ENCODE data around the gene STXBP4.

The STXBP4 gene

DNA sequence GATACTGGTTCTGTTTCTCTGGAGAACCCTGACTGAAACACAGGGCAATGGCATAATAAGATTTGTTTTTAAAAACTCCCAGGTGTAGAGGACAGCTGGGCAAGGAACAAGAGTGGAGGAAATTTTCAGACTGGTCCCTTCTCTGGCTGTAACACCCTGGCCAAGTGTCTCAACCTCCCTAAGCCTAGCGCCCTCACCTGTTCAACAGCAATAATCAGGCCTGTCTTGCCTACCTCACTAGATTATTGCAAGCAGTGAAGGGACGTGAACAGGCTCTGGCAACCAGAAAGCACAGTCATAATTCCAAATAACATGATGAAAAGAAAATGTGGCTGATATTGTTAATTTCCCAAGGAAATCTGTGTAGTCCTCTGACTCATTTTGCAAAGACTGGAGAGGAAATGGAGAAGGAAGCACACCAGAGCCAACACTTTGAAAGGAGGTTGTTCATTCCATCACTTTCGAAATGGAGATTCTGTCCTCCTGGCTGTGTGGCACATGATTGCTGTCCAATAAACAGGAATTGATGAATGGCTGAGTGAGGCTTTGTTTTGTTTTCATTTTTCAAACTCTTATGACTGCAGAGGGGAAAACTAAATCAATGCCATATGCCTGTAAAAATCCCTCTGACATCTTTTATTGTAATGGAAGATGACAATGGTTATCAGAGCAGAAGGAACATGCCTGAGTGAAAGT lies 208.7 kb downstream of the STXBP4 start:
- DNase-seq, result peak; percentile 5

DNA sequence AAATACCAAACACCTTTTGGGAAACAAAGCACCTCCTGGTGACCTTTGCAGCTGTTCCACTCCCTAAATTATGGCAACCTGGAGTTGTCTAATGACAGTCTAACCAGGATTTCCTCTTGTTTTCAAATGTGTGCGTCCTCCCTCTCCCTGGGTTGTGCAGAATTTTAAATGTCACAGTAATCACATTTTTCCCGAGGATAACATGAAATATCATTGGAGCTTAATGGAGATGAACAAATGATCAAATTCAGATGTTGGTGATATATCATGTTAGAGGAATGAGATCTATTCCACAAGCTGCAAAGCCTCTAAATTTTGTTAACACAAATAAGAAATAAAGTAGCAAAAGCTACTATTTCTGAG lies 209.3 kb downstream of the STXBP4 start:
- no peak for DNase-seq

- no peak for DNase-seq
These were observed 218.6 kb downstream of the STXBP4 start for GRCh38 chr17:55186937-55187770.

DNA sequence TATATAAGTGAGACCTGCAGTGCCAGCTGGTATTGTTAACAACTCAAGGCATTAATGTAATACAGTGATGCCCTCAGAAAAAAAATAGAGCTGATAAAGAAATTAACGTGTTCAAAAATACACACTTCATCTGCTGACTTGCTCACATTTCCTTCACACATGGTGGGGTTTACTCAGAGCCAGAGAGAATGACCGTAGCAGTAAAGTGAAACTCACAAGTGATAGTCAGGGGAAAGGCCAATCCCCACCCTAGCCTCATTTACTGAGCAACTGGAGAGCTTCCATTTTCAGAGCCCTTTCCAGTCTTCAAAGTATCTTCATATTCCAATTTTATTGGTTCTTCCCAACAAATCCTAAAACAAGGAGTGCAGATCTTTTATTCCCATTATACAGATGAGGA lies 222.2 kb downstream of the STXBP4 start:
- DNase-seq, result no peak

GRCh38 chr17:55198690-55199370 lies 230.3 kb downstream of the STXBP4 start:
- DNase-seq, result no peak

DNA sequence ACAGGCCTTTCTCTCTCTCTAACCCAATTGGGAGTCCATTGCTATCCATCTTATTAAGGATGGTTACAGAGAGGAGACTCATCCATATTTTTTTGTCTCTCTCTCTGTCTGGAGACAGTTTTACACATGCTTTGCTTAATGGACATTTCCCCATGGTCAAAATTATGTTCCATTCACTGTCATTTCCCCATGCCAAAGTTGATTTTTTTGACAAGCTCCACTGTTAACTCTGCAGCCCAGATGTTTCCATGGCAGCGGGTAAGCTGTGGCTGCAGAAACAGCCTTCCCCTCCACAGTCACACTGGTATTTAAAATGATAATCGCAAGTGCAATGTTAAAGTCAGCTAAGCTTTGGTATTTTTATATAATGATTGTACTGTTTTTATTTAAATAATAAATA lies 232.3 kb downstream of the STXBP4 start:
- DNase-seq, result no peak

DNA sequence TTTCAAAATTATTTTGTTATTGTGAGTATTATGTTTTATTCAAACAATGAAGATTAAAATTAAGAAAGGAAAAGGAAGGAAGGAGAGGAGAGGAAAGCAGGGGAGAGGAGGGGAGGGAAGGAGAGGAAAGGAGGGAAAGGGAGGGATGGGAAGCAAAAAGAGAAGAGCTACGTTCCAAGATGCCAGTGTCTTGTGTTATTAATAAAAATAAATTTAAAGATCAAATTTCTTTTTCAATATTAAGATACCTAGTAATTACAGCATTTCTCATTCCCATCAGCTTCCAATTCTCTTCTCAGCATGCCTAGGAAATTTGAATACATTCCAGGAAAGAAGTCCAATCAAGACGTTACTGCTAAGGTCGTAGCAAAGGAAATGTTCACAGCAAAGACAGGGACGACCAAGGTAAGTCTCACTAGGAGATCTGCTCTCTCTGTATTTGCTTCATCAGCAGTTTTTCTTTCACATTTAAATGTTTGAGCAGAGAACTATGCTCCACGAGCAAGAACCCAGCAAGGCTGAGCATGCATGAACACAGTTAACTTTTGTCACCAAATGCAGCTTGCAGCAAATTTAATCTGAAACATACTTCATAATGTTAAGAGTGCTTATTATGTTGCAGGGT lies 232.9 kb downstream of the STXBP4 start:
- no peak for DNase-seq

DNA sequence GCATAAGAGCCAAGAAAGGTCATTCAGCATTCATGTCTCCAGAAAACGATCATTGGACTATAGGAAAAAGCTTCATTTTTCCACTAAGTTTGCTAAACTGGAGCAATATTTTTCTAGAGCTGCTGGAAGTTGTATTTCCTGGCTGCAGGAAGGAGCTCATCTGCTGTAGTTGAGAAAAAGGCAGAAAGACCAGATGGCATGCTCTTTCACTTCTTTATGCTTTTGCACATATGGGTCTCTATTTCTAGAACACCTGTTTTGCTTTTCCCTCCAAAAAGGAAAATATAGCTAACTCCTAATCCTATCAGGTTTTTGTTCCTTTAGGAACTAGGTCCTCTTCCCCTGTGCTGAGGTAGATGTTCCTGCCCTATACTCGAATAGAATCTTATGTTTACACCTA lies 234.3 kb downstream of the STXBP4 start:
- no peak for DNase-seq

GRCh38 chr17:55208078-55208812 lies 239.7 kb downstream of the STXBP4 start:
- no peak for DNase-seq

GRCh38 chr17:55210292-55210691 lies 241.7 kb downstream of the STXBP4 start:
- DNase-seq, result no peak

GRCh38 chr17:55212880-55213279 lies 244.3 kb downstream of the STXBP4 start:
- no peak for DNase-seq

DNA sequence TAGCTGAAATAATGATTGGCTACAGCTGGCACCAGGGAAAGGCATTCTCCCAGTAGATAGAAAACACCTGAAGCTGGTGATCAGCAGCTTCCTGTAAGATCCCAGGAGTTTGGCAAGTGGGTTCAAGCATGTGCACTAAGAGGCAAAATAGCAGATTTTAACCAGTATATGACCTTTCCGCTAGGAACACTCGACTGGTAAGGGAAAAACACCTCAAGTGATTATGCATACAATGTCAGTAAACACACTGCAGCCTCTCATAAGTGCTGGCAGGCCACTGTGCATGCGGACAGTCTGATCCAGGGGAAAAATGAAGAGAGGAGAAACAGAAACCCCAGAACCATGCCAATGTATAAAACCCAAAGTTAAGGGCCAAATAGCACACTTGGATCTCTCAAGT lies 247.1 kb downstream of the STXBP4 start:
- no peak for DNase-seq

GRCh38 chr17:55216888-55217287 lies 248.3 kb downstream of the STXBP4 start:
- no peak for DNase-seq

GRCh38 chr17:55219459-55219858 lies 250.9 kb downstream of the STXBP4 start:
- DNase-seq, result no peak

DNA sequence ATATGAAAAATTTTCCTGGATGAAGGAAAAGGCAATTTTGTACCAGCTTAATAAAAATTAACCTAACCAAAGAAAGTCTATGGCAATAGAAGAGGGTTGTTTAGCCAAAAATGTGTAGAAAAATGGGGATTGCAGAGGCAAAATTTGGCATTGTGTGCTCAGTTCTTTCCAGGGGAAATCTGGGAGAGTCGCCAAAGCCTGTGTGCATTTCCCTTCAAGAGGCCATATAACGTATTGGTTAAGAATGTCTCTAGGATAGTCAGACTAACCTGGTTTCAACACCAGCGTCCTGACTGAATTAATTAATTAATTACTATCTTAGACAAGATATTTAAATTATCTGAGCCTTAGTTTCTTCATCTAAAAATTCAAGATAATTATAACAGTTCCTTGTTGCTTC lies 251.4 kb downstream of the STXBP4 start:
- no peak for DNase-seq

All from CD4-positive, alpha-beta T cell treated with Interleukin-12 subunit alpha and Interleukin-12 subunit beta, for 1 hour (primary cell).